Kidney (tissue), 14 donors: ENCODE results near the gene DNAJB2. TPM values are rescaled to one million over a fixed set of nuclear protein-coding genes. Genes with fewer than 3 reads are reported as not detected.

ENCODE experiments used
- DNase-seq, 5 donors: peaks; one replicate each; pipeline ENCODE4 v3.0.0-alpha.2; 2013 to 2020
- FAIRE-seq: peaks from 2 replicates; lab custom pipeline; 2012; peaks lifted over from hg19 to GRCh38; lab: Jason Lieb, UNC
- H3K27ac ChIP-seq, 2 donors: one replicate each; pipeline ENCODE4 v1.7.0; 2013; ENCODE audit warnings: low read depth in 2 of 2, low read length in 2 of 2, inconsistent platforms in 1 of 2
- H3K27me3 ChIP-seq: one replicate; pipeline ENCODE4 v1.7.1; 2013; ENCODE audit warnings: low read length, inconsistent platforms; ENCODE audit not compliant: control insufficient read depth, insufficient read depth
- H3K36me3 ChIP-seq, 3 donors: one replicate each; pipeline versions ENCODE4 v1.7.0 to v1.7.1; 2013; ENCODE audit warnings: low read length in 3 of 3, control low read depth in 1 of 3, inconsistent platforms in 1 of 3; ENCODE audit not compliant: insufficient read depth in 3 of 3, control insufficient read depth in 2 of 3
- H3K4me1 ChIP-seq, 3 donors: one replicate each; pipeline versions ENCODE4 v1.7.0 to v1.7.1; 2013; ENCODE audit warnings: low read length in 3 of 3, inconsistent platforms in 1 of 3, low read depth in 1 of 3; ENCODE audit not compliant: control insufficient read depth in 2 of 3, insufficient read depth in 2 of 3
- H3K4me3 ChIP-seq, 3 donors: one replicate each; pipeline versions ENCODE4 v1.7.0 to v1.8.1; 2013; ENCODE audit warnings: low read length in 3 of 3, control low read depth in 1 of 3, inconsistent platforms in 1 of 3
- H3K9ac ChIP-seq, 3 donors: one replicate each; pipeline versions ENCODE4 v1.7.0 to v1.7.1; 2013; ENCODE audit warnings: low read length in 3 of 3, control low read depth in 1 of 3, inconsistent platforms in 1 of 3
- H3K9me3 ChIP-seq, 3 donors: one replicate each; pipeline versions ENCODE4 v1.7.0 to v1.7.1; 2013; ENCODE audit warnings: low read length in 3 of 3, control low read depth in 1 of 3, inconsistent platforms in 1 of 3; ENCODE audit not compliant: control insufficient read depth in 2 of 3, insufficient read depth in 1 of 3
- CTCF ChIP-seq: IDR thresholded peaks from 3 replicates; pipeline ENCODE4 v1.5.1; 2012; ENCODE audit warnings: mild to moderate bottlenecking, moderate library complexity, borderline replicate concordance; ENCODE audit not compliant: insufficient read depth; ENCODE audit errors: extremely low read depth
- intact Hi-C: fragments of 100-400 bp; cut with DNase I; formaldehyde crosslinking; loops from one replicate; pipeline ENCODE4 v1.11.1; 2022
- polyA plus RNA-seq: library from polyadenylated mRNA; stranded (reverse); fragments of 350-450 nt; fragmentation: Illumina TruSeq; extraction: RNeasy Lipid Tissue Mini Kit (QIAGEN cat#74804); gene quantifications from one replicate; pipeline ENCODE4 v1.2.3, GENCODE V29; 2014; ENCODE audit warnings: low read depth, low replicate concordance; ENCODE audit not compliant: insufficient read depth
- total RNA-seq: library from RNA; stranded (reverse); fragmentation: NEBNext Ultra II Directional; extraction: Animal tissue kit (Norgen Biotek cat#: 25700); gene quantifications from one replicate; pipeline ENCODE4 v1.2.1, GENCODE V29; 2021
- donor health status: control.
- donor health status: control.
- donor health status: control.
- donor health status: control.
- donor health status: control.
- donor health status: DM: yes; HTN: yes; CAD: no.
- donor health status: Normal renal cell carcinoma (clear cell type).

The DNAJB2 gene
- total and polyA plus RNA-seq, 2 donors from 2014 or later: 94.3 to 128 TPM

DNA sequence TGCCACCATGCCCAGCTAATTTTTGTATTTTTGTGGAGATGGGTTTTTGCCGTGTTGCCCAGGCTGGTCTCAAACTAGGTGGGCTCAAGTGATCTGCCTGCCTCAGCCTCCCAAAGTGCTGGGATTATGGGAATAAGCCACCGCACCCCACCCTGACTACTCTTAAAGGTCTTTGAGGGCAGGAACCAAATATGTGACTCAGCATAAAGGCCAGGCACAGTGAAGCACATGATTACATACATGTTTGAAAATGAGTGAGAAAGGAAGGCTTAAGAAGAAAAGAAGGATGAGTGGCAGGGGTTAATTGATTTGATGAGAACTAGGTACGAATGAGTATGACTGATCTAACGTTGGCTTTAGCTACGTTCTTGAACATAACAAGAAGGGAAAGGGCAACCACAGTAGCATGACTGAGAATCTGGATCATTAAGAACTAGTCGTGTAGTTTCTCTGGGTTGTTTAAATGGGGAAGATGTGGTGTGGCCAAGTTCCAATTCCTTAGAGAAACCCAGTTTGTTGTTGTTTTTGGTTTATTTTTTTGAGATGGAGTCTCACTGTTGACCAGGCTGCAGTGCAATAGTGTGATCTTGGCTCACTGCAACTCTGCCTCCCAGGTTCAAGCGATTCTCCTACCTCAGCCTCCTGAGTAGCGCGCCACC is 46.6 kb downstream of the DNAJB2 start:
- no peak for TF ChIP-seq CTCF
- no peaks in the 10 kb centered on the region for H3K27me3 ChIP-seq

DNA sequence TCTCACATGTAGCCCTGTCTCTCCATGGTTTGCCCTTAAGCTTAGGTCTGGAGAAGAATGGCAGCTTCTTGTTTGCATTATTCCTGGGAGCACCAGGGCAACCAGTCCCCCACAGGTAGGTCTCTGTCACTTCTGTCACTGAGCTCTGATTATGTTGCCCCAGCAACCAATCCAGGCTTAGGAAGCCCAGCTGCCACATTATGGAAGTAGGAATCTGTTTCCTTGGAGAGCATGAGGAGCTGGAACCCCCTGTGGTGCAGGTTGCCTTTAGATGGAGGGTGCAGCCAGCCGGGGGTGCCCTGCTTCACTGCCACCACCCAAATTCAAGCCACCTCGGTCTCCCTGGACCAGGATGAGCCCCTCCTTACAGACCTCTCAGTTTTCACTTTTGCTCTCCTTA is 48.6 kb downstream of the DNAJB2 start:
- no peak overlapping the region for H3K4me3 ChIP-seq
- no peaks in the 10 kb centered on the region for H3K36me3 ChIP-seq
- no peaks in the 10 kb centered on the region for H3K4me1 ChIP-seq
- DNase-seq (no peak), FAIRE-seq (no peak)
- no peak overlapping the region for H3K9ac ChIP-seq
- H3K27ac ChIP-seq: no peak overlapping the region
- H3K27me3 ChIP-seq: peaks cover 7% of the 10 kb centered on the region
- no peaks in the 10 kb centered on the region for H3K9me3 ChIP-seq
- intact Hi-C loops: no loop called here
- no peak for TF ChIP-seq CTCF

More for the DNA sequence above, 46.6 kb downstream of the DNAJB2 start:
- no peak for FAIRE-seq
- H3K27ac ChIP-seq: no peak overlapping the region
- H3K36me3 ChIP-seq: no peaks in the 10 kb centered on the region
- DNase-seq: no peak
- no peaks in the 10 kb centered on the region for H3K4me1 ChIP-seq
- intact Hi-C loops: no loop called here
- H3K9ac ChIP-seq: no peak overlapping the region
- no peak overlapping the region for H3K4me3 ChIP-seq
- no peaks in the 10 kb centered on the region for H3K9me3 ChIP-seq

DNA sequence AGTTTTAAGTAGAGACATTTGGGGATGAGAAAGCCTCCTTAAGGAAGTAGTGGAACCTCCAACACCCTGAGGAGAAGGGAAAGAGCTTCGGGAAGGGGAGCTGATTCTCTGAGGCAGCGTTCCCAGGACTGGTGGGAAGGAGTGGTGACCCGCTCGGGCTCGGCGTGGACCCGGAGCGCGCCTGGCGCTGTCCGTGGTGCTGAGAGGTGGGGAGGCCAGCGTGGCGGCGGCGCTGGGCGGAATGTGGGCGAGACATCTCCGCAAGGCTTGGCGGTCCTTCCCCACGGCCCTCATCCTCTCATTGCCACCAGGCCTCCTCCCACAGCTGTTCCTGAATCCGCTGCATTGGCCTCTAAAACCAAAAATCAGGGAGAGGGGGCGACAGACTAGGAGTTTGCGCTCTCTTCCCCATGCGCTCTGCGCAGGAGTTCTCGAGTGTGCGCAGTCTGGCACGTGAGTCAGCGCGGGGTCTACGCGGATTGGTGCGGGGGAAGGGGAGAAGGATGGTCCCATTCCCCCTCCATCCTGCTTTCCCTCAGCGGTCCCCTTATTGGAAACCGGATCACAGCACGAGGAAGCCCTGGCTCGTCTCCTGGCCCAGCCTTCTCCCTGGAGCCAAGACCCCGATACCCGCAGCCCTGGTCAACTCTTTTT is 52.5 kb downstream of the DNAJB2 start:
- H3K27ac ChIP-seq: no peak overlapping the region
- no peaks in the 10 kb centered on the region for H3K9me3 ChIP-seq
- intact Hi-C loops: no loop called here
- no peak overlapping the region for H3K9ac ChIP-seq
- H3K27me3 ChIP-seq: peaks cover 12% of the 10 kb centered on the region
- H3K4me3 ChIP-seq: no peak overlapping the region
- FAIRE-seq (no peak), DNase-seq (peak; percentile 68 to 80 (median 79))
- H3K4me1 ChIP-seq: no peaks in the 10 kb centered on the region
- no peak for TF ChIP-seq CTCF
- H3K36me3 ChIP-seq: no peaks in the 10 kb centered on the region
